HG02938 (cell line): ENCODE results near the gene FBXW10.
A peak's percentile ranks its signal among the peaks of the same experiment; 100 is the strongest.
"Not testable (repeated sequence)": the region's sequence is repeated elsewhere in the genome, so short reads cannot be mapped to it uniquely, and the experiment has no call there.

Experiments
- ATAC-seq: cut with Tn5 transposase; IDR thresholded peaks from one replicate; pipeline ENCODE4 v1.9.1; 2021; ENCODE audit warnings: mild to moderate bottlenecking, moderate library complexity; ENCODE audit not compliant: unreplicated experiment

FBXW10 gene

GRCh38 chr17:18753829-18754409, 10.1 kb downstream of the FBXW10 start:
- not testable (repeated sequence) for ATAC-seq

GRCh38 chr17:18755969-18756368, 12.1 kb downstream of the FBXW10 start:
- ATAC-seq: not testable (repeated sequence)

GRCh38 chr17:18757368-18758044, 13.7 kb downstream of the FBXW10 start:
- not testable (repeated sequence) for ATAC-seq

- not testable (repeated sequence) for ATAC-seq
Observed at GRCh38 chr17:18758344-18758743, 14.5 kb downstream of the FBXW10 start.

- ATAC-seq: not testable (repeated sequence)
Observed at GRCh38 chr17:18760221-18760620, 16.4 kb downstream of the FBXW10 start.

GRCh38 chr17:18770572-18770971, 26.7 kb downstream of the FBXW10 start:
- ATAC-seq: not testable (repeated sequence)

GRCh38 chr17:18771066-18771465, 27.2 kb downstream of the FBXW10 start:
- not testable (repeated sequence) for ATAC-seq

- ATAC-seq: no peak
Observed at GRCh38 chr17:18772471-18772870, 28.6 kb downstream of the FBXW10 start.

- ATAC-seq: peak; percentile 96
Observed at GRCh38 chr17:18780991-18781718, 37.3 kb downstream of the FBXW10 start, which contains the start of gene TVP23B. Gene TVP23B, plus strand, starts transcription at chr17:18781183. Its CDS starts 111 bp downstream, at chr17:18781294.

GRCh38 chr17:18781805-18782204, 38.0 kb downstream of the FBXW10 start:
- not testable (repeated sequence) for ATAC-seq

GRCh38 chr17:18785933-18786332, 42.1 kb downstream of the FBXW10 start:
- not testable (repeated sequence) for ATAC-seq

- not testable (repeated sequence) for ATAC-seq
Observed at GRCh38 chr17:18786890-18787289, 43.0 kb downstream of the FBXW10 start.

- not testable (repeated sequence) for ATAC-seq
Observed at GRCh38 chr17:18791402-18791801, 47.5 kb downstream of the FBXW10 start.

- ATAC-seq: not testable (repeated sequence)
Observed at GRCh38 chr17:18794841-18795240, 51.0 kb downstream of the FBXW10 start.

GRCh38 chr17:18796887-18797286, 53.0 kb downstream of the FBXW10 start:
- ATAC-seq: not testable (repeated sequence)

GRCh38 chr17:18803458-18804245, 59.8 kb downstream of the FBXW10 start:
- ATAC-seq: not testable (repeated sequence)

GRCh38 chr17:18815924-18816323, 72.1 kb downstream of the FBXW10 start:
- not testable (repeated sequence) for ATAC-seq

- ATAC-seq: not testable (repeated sequence)
Observed at GRCh38 chr17:18816489-18817371, 72.9 kb downstream of the FBXW10 start.

- ATAC-seq: not testable (repeated sequence)
Observed at GRCh38 chr17:18821430-18821829, 77.6 kb downstream of the FBXW10 start.

- ATAC-seq: not testable (repeated sequence)
Observed at GRCh38 chr17:18827613-18828012, 83.8 kb downstream of the FBXW10 start.
